GM12801 (cell line): ENCODE data around the gene KIAA1671.

Source experiments
- CTCF ChIP-seq: IDR thresholded peaks from one replicate; pipeline ENCODE4 v1.5.1; 2011; ENCODE audit warnings: control low read depth; ENCODE audit not compliant: insufficient read length; ENCODE audit errors: extremely low read depth

The KIAA1671 gene

GRCh38 chr22:25083056-25083806 lies 130.7 kb downstream of the KIAA1671 start:
- no peak for TF ChIP-seq CTCF

GRCh38 chr22:25083807-25084200 lies 131.3 kb downstream of the KIAA1671 start:
- TF ChIP-seq CTCF, result no peak

- no peak for TF ChIP-seq CTCF
These were observed 132.0 kb downstream of the KIAA1671 start for GRCh38 chr22:25084405-25085107.

- TF ChIP-seq CTCF, result no peak
These were observed 132.6 kb downstream of the KIAA1671 start for GRCh38 chr22:25085156-25085555.

GRCh38 chr22:25085930-25086901 lies 133.7 kb downstream of the KIAA1671 start:
- TF ChIP-seq CTCF, result no peak

GRCh38 chr22:25086902-25087282 lies 134.4 kb downstream of the KIAA1671 start:
- TF ChIP-seq CTCF, result no peak
